Measurements from ENCODE around the gene LRRC71. TPM values are rescaled to one million over a fixed set of nuclear protein-coding genes. Genes with fewer than 3 reads are reported as not detected.

The LRRC71 gene
- total and polyA plus RNA-seq, 2 donors (not counting 1 experiment from before 2014, with no cell fraction given), result not detected

DNA sequence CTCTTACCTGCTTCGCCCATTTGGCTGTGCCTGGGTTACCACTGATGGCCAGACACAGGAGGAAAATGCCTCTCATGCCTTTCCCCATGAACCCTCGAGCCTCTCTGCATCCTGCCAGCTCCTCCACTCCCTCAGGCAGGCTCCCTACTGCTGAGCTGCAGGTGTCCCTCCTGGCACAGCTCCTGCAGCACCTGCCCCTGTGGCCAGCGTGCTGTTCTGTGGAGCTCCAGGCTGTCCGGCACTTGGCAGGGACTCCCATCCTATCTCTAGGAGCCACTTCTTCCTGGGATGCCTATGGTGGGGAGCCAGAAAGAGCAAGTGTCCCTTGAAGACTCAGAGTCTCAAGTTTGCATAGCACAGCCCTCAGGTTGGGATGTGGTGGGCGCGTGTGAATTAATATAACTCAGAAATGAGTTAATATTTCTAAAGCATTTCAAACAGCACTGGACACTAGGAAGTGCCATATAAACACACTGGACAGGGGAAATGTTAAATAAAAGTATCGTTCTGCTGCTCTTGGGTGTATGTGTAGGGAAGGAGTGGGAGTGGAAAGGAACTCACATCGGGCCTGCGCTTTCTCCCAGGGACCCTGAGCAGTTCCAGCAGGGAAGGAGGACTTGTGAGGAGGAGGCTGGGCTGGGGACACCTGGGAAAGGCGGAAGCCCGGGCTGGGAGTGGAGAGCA, 2.7 kb downstream of the LRRC71 start:
- ATAC-seq (ENCODE audit: low read depth) (no peak), DNase-seq (no peak)
- intact Hi-C loops (cut with micrococcal nuclease), result no loop called here
- H3K4me1 ChIP-seq (ENCODE audit: control insufficient read depth in 2 of 2, insufficient read depth in 2 of 2, low read length in 2 of 2), result peaks cover 19 to 23% of the 10 kb centered on the region in 2 donors
- H3K79me2 ChIP-seq (ENCODE audit: control insufficient read depth, insufficient read depth, low read length), result no peaks in the 10 kb centered on the region
- H3K27ac Mint-ChIP-seq, result no peak overlapping the region
- CTCF ChIA-PET, result no interaction called here
- peaks cover 71% of the 10 kb centered on the region for H3K27me3 Mint-ChIP-seq
- H3K27me3 ChIP-seq (replicated peaks in 1 of 4; ENCODE audit: control extremely low read depth in 1 of 4, control insufficient read depth in 3 of 4, insufficient read depth in 4 of 4, low read length in 3 of 4), result peaks cover 0 to 76% (median 46%) of the 10 kb centered on the region in 4 experiments
- no peak overlapping the region for H3K27ac ChIP-seq (ENCODE audit: low read length in 2 of 2)
- peak overlapping the region; percentile 50 for H3K4me2 ChIP-seq (replicated peaks; ENCODE audit: low read depth, low read length, poor library complexity, severe bottlenecking)
- H3K4me3 Mint-ChIP-seq, result peak overlapping the region; percentile 67
- WGBS (ENCODE audit: insufficient coverage), result 9% methylated on average over 9 of the region's 11 CpGs
- no peaks in the 10 kb centered on the region for H4K20me1 ChIP-seq (ENCODE audit: control insufficient read depth, insufficient read depth, low read length, poor library complexity, severe bottlenecking)
- H3K36me3 ChIP-seq (replicated peaks in 1 of 2; ENCODE audit: control extremely low read depth in 1 of 2, control insufficient read depth in 1 of 2, extremely low read depth in 1 of 2, insufficient read depth in 2 of 2, low read length in 1 of 2), result no peaks in the 10 kb centered on the region
- POLR2A ChIA-PET, result no interaction called here
- H3K4me3 ChIP-seq (ENCODE audit: control extremely low read depth in 1 of 5, extremely low read depth in 1 of 5, insufficient read depth in 1 of 5, low read depth in 2 of 5, low read length in 4 of 5), result no peak overlapping the region
- no peak overlapping the region for H2AFZ ChIP-seq (ENCODE audit: insufficient read depth, low read depth, low read length, poor library complexity, severe bottlenecking)
- TF ChIP-seq, protein P1, sequence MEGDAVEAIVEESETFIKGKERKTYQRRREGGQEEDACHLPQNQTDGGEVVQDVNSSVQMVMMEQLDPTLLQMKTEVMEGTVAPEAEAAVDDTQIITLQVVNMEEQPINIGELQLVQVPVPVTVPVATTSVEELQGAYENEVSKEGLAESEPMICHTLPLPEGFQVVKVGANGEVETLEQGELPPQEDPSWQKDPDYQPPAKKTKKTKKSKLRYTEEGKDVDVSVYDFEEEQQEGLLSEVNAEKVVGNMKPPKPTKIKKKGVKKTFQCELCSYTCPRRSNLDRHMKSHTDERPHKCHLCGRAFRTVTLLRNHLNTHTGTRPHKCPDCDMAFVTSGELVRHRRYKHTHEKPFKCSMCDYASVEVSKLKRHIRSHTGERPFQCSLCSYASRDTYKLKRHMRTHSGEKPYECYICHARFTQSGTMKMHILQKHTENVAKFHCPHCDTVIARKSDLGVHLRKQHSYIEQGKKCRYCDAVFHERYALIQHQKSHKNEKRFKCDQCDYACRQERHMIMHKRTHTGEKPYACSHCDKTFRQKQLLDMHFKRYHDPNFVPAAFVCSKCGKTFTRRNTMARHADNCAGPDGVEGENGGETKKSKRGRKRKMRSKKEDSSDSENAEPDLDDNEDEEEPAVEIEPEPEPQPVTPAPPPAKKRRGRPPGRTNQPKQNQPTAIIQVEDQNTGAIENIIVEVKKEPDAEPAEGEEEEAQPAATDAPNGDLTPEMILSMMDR (IDR thresholded peaks at IDR 0.05), result no peak
- no peak for TF ChIP-seq EZH2 (IDR thresholded peaks at IDR 0.05; ENCODE audit: borderline replicate concordance, insufficient read depth, low read depth, low read length, poor library complexity, severe bottlenecking)
- peaks cover 4% of the 10 kb centered on the region for H3K9me3 Mint-ChIP-seq (ENCODE audit: insufficient read depth)
- H3K9me3 ChIP-seq (ENCODE audit: control extremely low read depth in 1 of 3, control insufficient read depth in 2 of 3, insufficient read depth in 1 of 3, low read length in 2 of 3), result peaks cover 0 to under 1% (median 0%) of the 10 kb centered on the region in 3 donors
- H3K9ac ChIP-seq (ENCODE audit: low read length), result no peak overlapping the region
- H3K4me1 Mint-ChIP-seq, result peaks cover 17% of the 10 kb centered on the region

DNA sequence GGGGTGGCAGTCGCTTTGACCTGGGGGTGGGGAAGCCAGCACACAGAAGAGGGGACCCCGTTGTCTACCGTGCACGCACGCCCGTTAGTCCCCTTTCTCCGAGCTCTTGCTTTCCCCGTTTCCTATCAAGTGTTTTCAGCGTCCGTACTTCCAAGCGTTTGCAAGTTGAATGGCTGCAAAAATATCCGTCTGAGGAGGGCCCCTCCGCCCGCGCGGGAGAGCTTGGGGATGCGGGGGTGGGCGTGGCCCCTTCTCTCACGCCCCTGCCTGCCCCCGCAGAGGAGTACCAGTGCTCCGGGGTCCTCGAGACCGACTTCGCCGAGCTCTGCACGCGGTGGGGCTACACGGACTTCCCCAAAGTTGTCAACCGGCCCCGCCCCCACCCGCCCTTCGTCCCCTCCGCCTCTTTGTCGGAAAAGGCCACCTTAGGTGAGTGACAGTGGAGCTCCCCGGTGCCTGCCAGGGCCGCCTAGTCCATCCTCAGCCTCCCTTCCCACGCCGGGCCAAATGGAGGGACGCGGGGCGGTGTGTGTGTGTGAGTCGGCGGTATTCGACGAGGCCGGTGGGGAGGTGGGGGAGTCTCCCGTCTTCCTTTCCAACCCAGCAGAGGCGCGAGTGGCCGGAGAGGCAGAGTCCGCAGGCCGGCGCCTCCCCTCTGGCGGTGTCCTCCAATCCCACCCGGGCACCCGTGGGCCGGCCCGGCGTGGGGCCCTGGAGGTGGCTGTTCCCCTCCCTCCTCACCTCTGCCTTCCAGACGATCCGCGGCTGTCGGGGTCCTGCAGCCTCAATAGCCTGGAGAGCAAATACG, 3.4 kb downstream of the LRRC71 start:
- no peak overlapping the region for H3K27ac ChIP-seq (ENCODE audit: low read length in 2 of 2)
- peaks cover 0 to 80% (median 46%) of the 10 kb centered on the region in 4 experiments for H3K27me3 ChIP-seq (replicated peaks in 1 of 4; ENCODE audit: control extremely low read depth in 1 of 4, control insufficient read depth in 3 of 4, insufficient read depth in 4 of 4, low read length in 3 of 4)
- no peaks in the 10 kb centered on the region for H3K9me3 ChIP-seq (ENCODE audit: control extremely low read depth in 1 of 3, control insufficient read depth in 2 of 3, insufficient read depth in 1 of 3, low read length in 2 of 3)
- H3K27me3 Mint-ChIP-seq, result peaks cover 69% of the 10 kb centered on the region
- H3K4me2 ChIP-seq (replicated peaks; ENCODE audit: low read depth, low read length, poor library complexity, severe bottlenecking), result peak overlapping the region; percentile 50
- H3K4me1 ChIP-seq (ENCODE audit: control insufficient read depth in 2 of 2, insufficient read depth in 2 of 2, low read length in 2 of 2), result peaks cover 19 to 23% of the 10 kb centered on the region in 2 donors
- ChIA-PET CTCF (no interaction called here), POLR2A (no interaction called here)
- no peak for DNase-seq
- no peak overlapping the region for H3K4me3 ChIP-seq (ENCODE audit: control extremely low read depth in 1 of 5, extremely low read depth in 1 of 5, insufficient read depth in 1 of 5, low read depth in 2 of 5, low read length in 4 of 5)
- 5% methylated on average over 46 of the region's 64 CpGs for WGBS (ENCODE audit: insufficient coverage)
- intact Hi-C loops (cut with micrococcal nuclease), result no loop called here
- no peak overlapping the region for H2AFZ ChIP-seq (ENCODE audit: insufficient read depth, low read depth, low read length, poor library complexity, severe bottlenecking)
- no peaks in the 10 kb centered on the region for H3K79me2 ChIP-seq (ENCODE audit: control insufficient read depth, insufficient read depth, low read length)
- no peaks in the 10 kb centered on the region for H3K36me3 ChIP-seq (replicated peaks in 1 of 2; ENCODE audit: control extremely low read depth in 1 of 2, control insufficient read depth in 1 of 2, extremely low read depth in 1 of 2, insufficient read depth in 2 of 2, low read length in 1 of 2)
- H3K27ac Mint-ChIP-seq, result no peak overlapping the region
- H3K9me3 Mint-ChIP-seq (ENCODE audit: insufficient read depth), result no peaks in the 10 kb centered on the region
- H4K20me1 ChIP-seq (ENCODE audit: control insufficient read depth, insufficient read depth, low read length, poor library complexity, severe bottlenecking), result no peaks in the 10 kb centered on the region
- ATAC-seq (ENCODE audit: low read depth), result no peak
- H3K4me3 Mint-ChIP-seq, result no peak overlapping the region
- peaks cover 18% of the 10 kb centered on the region for H3K4me1 Mint-ChIP-seq
- TF ChIP-seq EZH2 (IDR thresholded peaks at IDR 0.05; ENCODE audit: borderline replicate concordance, insufficient read depth, low read depth, low read length, poor library complexity, severe bottlenecking), result no peak
- TF ChIP-seq, protein P1 (IDR thresholded peaks at IDR 0.05), result no peak
- no peak overlapping the region for H3K9ac ChIP-seq (ENCODE audit: low read length)
